SK-N-MC (cell line): ENCODE measurements around the gene TRIM6.

Source experiments
- EZH2 ChIP-seq: fragments of 200-600 bp; sonication (generic); IDR thresholded peaks from one replicate; pipeline ENCODE4 v1.6.1; 2017; ENCODE audit warnings: antibody characterized with exemption
- POLR2AphosphoS5 ChIP-seq: IDR thresholded peaks from 2 replicates; pipeline ENCODE4 v1.6.1; 2012; ENCODE audit warnings: mild to moderate bottlenecking, low read depth, low read length, borderline replicate concordance

GRCh38 chr11:5597953-5598352 is 1.5 kb downstream of the TRIM6 start:
- TF ChIP-seq EZH2 (no peak), POLR2AphosphoS5 (no peak)
